D721Med (cell line): ENCODE measurements around the gene MED27.

ENCODE experiments used
- DNase-seq: peaks from one replicate; pipeline ENCODE4 v3.0.0; 2011; ENCODE audit warnings: low spot score; ENCODE audit not compliant: insufficient read length
- FAIRE-seq: peaks from 2 replicates; lab custom pipeline; 2011; peaks lifted over from hg19 to GRCh38; lab: Jason Lieb, UNC
- CTCF ChIP-seq: IDR thresholded peaks from 2 replicates; pipeline ENCODE4 v1.5.1; 2012; ENCODE audit warnings: mild to moderate bottlenecking, control low read depth; ENCODE audit not compliant: insufficient read depth; ENCODE audit errors: missing control alignments

The MED27 gene

GRCh38 chr9:131880833-131881583 lies 198.7 kb downstream of the MED27 start:
- FAIRE-seq (no peak), DNase-seq (no peak)

GRCh38 chr9:131879911-131880290 lies 199.8 kb downstream of the MED27 start:
- DNase-seq (no peak), FAIRE-seq (no peak)
- TF ChIP-seq CTCF: no peak

More at GRCh38 chr9:131880833-131881583, 198.7 kb downstream of the MED27 start:
- no peak for TF ChIP-seq CTCF

GRCh38 chr9:131879181-131879910 lies 200.3 kb downstream of the MED27 start:
- no peak for TF ChIP-seq CTCF
- FAIRE-seq (no peak), DNase-seq (no peak)

- no peak for FAIRE-seq
Observed at GRCh38 chr9:131876486-131876885, 203.2 kb downstream of the MED27 start.

GRCh38 chr9:131875828-131876485 lies 203.7 kb downstream of the MED27 start:
- no peak for TF ChIP-seq CTCF
- FAIRE-seq (no peak), DNase-seq (no peak)

More at GRCh38 chr9:131876486-131876885, 203.2 kb downstream of the MED27 start:
- DNase-seq: no peak
- no peak for TF ChIP-seq CTCF

- FAIRE-seq (no peak), DNase-seq (no peak)
- no peak for TF ChIP-seq CTCF
Observed at GRCh38 chr9:131874916-131875670, 204.6 kb downstream of the MED27 start.
